Glutamatergic neuron (in vitro differentiated cells): ENCODE measurements around the gene WDR33. TPM values are rescaled to one million over a fixed set of nuclear protein-coding genes. Genes with fewer than 3 reads are reported as not detected.

Experiments used
- DNase-seq: peaks from one replicate; pipeline ENCODE4 v3.0.0; 2022
- H3K27ac Mint-ChIP-seq: one replicate; pipeline ENCODE4 v1.8.0; 2020; ENCODE audit warnings: mild to moderate bottlenecking, mixed read lengths, inconsistent platforms; ENCODE audit not compliant: unreplicated experiment
- H3K27me3 Mint-ChIP-seq: one replicate; pipeline ENCODE4 v1.8.0; 2020; ENCODE audit warnings: mild to moderate bottlenecking, moderate library complexity, mixed read lengths, inconsistent platforms; ENCODE audit not compliant: unreplicated experiment
- H3K36me3 Mint-ChIP-seq: one replicate; pipeline ENCODE4 v1.8.0; 2020; ENCODE audit warnings: mild to moderate bottlenecking, mixed read lengths, inconsistent platforms; ENCODE audit not compliant: unreplicated experiment
- H3K4me1 Mint-ChIP-seq: one replicate; pipeline ENCODE4 v1.8.0; 2020; ENCODE audit warnings: mild to moderate bottlenecking, low read depth, mixed read lengths, inconsistent platforms; ENCODE audit not compliant: unreplicated experiment
- H3K4me3 Mint-ChIP-seq: one replicate; pipeline ENCODE4 v1.8.0; 2020; ENCODE audit warnings: mild to moderate bottlenecking, mixed read lengths, inconsistent platforms; ENCODE audit not compliant: unreplicated experiment
- H3K9me3 Mint-ChIP-seq: one replicate; pipeline ENCODE4 v1.8.0; 2020; ENCODE audit warnings: mild to moderate bottlenecking, moderate library complexity, mixed read lengths, inconsistent platforms; ENCODE audit not compliant: unreplicated experiment
- total RNA-seq: library from RNA; stranded (reverse); fragmentation: NEBNext Ultra II Directional; extraction: Animal tissue kit (Norgen Biotek cat#: 25700); gene quantifications from one replicate; pipeline ENCODE4 v1.2.1, GENCODE V29; 2021; ENCODE audit not compliant: unreplicated experiment
- TF ChIP-seq, protein P1 (sequence below): fragments of 200-600 bp; sonication (generic); IDR thresholded peaks from one replicate; pipeline ENCODE4 v1.5.0; 2021; ENCODE audit not compliant: partially characterized antibody, unreplicated experiment

WDR33 gene
- total RNA-seq, 1 donor from 2014 or later: 54.5 TPM

- no peaks in the 10 kb centered on the region for H3K27me3 Mint-ChIP-seq
- peaks cover 9% of the 10 kb centered on the region for H3K4me1 Mint-ChIP-seq
- no peaks in the 10 kb centered on the region for H3K9me3 Mint-ChIP-seq
- TF ChIP-seq, protein P1, sequence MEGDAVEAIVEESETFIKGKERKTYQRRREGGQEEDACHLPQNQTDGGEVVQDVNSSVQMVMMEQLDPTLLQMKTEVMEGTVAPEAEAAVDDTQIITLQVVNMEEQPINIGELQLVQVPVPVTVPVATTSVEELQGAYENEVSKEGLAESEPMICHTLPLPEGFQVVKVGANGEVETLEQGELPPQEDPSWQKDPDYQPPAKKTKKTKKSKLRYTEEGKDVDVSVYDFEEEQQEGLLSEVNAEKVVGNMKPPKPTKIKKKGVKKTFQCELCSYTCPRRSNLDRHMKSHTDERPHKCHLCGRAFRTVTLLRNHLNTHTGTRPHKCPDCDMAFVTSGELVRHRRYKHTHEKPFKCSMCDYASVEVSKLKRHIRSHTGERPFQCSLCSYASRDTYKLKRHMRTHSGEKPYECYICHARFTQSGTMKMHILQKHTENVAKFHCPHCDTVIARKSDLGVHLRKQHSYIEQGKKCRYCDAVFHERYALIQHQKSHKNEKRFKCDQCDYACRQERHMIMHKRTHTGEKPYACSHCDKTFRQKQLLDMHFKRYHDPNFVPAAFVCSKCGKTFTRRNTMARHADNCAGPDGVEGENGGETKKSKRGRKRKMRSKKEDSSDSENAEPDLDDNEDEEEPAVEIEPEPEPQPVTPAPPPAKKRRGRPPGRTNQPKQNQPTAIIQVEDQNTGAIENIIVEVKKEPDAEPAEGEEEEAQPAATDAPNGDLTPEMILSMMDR: no peak
- no peaks in the 10 kb centered on the region for H3K36me3 Mint-ChIP-seq
- peak overlapping the region; percentile 26 for H3K4me3 Mint-ChIP-seq
- no peak for DNase-seq
- peak overlapping the region; percentile 96 for H3K27ac Mint-ChIP-seq
These were observed 70.2 kb downstream of the WDR33 start for GRCh38 chr2:127740665-127741288.

DNA sequence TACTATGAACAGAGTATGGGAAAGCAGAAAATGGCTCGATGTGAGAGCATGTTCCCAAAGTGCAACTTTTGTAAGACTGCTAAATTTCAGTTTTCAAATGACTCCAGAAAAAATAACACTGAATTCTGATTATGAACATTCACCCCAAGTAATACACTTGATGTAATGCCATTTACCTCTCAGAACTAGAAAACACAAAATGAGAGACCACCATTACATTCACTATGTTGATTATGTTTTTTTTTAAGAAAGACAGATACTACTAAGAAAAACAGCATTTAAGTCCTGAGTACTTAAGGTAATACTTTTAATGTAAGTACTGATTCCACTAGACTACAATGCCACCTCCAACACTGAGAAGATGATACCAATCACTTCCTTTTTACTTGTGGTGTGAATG lies 71.2 kb downstream of the WDR33 start:
- Mint-ChIP-seq H3K36me3 (no peaks in the 10 kb centered on the region), H3K27me3 (no peaks in the 10 kb centered on the region), H3K9me3 (no peaks in the 10 kb centered on the region), H3K27ac (no peak overlapping the region), H3K4me1 (peaks cover 9% of the 10 kb centered on the region), H3K4me3 (no peak overlapping the region)
- no peak for DNase-seq
- TF ChIP-seq, protein P1: no peak

GRCh38 chr2:127737892-127738291 lies 73.1 kb downstream of the WDR33 start:
- H3K27me3 Mint-ChIP-seq: no peaks in the 10 kb centered on the region
- TF ChIP-seq, protein P1: no peak
- H3K36me3 Mint-ChIP-seq: no peaks in the 10 kb centered on the region
- H3K9me3 Mint-ChIP-seq: no peaks in the 10 kb centered on the region
- no peak for DNase-seq
- H3K27ac Mint-ChIP-seq: no peak overlapping the region
- no peak overlapping the region for H3K4me3 Mint-ChIP-seq
- peaks cover 9% of the 10 kb centered on the region for H3K4me1 Mint-ChIP-seq

- Mint-ChIP-seq H3K4me3 (no peak overlapping the region), H3K4me1 (peaks cover under 1% of the 10 kb centered on the region), H3K27me3 (peaks cover 4% of the 10 kb centered on the region), H3K36me3 (no peaks in the 10 kb centered on the region), H3K9me3 (no peaks in the 10 kb centered on the region), H3K27ac (no peak overlapping the region)
- DNase-seq: no peak
- TF ChIP-seq, protein P1: no peak
These were observed 75.2 kb downstream of the WDR33 start for GRCh38 chr2:127735537-127736399.

DNA sequence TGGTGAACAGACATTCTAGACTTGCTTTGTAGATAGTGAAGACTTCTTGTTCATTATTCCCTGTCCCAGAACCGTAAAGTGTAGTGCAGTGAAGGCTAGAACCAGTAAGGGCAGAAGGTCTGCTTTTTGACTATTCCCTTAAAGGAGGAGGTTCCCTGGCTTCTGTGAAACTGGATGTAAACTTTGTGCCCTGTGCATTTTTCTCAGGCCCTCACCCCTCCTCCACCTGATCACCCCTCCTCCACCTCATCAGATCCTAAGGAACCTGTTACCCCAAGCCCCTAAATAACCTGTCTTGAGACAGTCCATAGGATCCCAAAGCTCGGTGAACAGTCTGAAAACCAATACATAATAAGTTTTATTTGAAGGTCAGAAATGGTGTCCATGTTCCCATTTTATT lies 75.9 kb downstream of the WDR33 start:
- no peaks in the 10 kb centered on the region for H3K36me3 Mint-ChIP-seq
- no peaks in the 10 kb centered on the region for H3K4me1 Mint-ChIP-seq
- H3K27me3 Mint-ChIP-seq: peaks cover 4% of the 10 kb centered on the region
- H3K9me3 Mint-ChIP-seq: no peaks in the 10 kb centered on the region
- no peak overlapping the region for H3K27ac Mint-ChIP-seq
- TF ChIP-seq, protein P1: no peak
- no peak overlapping the region for H3K4me3 Mint-ChIP-seq
- no peak for DNase-seq
